Stimulated activated CD4-positive, alpha-beta T cell treated with anti-CD3 and anti-CD28 coated beads, Interleukin-12 subunit alpha, Interleukin-12 subunit beta, amount 100 ng/mL, for 48 hours (primary cell): ENCODE measurements around the gene RBM15.

ENCODE experiments used
- DNase-seq, 3 donors: peaks; one replicate each; pipeline ENCODE4 v3.0.0-alpha.2; 2020; ENCODE audit warnings: low read depth in 2 of 3, low spot score in 1 of 3

The RBM15 gene, protein sequence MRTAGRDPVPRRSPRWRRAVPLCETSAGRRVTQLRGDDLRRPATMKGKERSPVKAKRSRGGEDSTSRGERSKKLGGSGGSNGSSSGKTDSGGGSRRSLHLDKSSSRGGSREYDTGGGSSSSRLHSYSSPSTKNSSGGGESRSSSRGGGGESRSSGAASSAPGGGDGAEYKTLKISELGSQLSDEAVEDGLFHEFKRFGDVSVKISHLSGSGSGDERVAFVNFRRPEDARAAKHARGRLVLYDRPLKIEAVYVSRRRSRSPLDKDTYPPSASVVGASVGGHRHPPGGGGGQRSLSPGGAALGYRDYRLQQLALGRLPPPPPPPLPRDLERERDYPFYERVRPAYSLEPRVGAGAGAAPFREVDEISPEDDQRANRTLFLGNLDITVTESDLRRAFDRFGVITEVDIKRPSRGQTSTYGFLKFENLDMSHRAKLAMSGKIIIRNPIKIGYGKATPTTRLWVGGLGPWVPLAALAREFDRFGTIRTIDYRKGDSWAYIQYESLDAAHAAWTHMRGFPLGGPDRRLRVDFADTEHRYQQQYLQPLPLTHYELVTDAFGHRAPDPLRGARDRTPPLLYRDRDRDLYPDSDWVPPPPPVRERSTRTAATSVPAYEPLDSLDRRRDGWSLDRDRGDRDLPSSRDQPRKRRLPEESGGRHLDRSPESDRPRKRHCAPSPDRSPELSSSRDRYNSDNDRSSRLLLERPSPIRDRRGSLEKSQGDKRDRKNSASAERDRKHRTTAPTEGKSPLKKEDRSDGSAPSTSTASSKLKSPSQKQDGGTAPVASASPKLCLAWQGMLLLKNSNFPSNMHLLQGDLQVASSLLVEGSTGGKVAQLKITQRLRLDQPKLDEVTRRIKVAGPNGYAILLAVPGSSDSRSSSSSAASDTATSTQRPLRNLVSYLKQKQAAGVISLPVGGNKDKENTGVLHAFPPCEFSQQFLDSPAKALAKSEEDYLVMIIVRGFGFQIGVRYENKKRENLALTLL

GRCh38 chr1:110338886-110339406 is at the start of gene RBM15:
RBM15 (plus strand) TSS chr1:110339377; CDS start chr1:110339406, 29 bp downstream.
- DNase-seq, result peak; percentile 92 to 97 (median 96)

- no peak for DNase-seq
Observed at GRCh38 chr1:110291241-110292030, 47.7 kb upstream of the RBM15 start.

- DNase-seq, result no peak
Observed at GRCh38 chr1:110292031-110292741, 47.0 kb upstream of the RBM15 start.

DNA sequence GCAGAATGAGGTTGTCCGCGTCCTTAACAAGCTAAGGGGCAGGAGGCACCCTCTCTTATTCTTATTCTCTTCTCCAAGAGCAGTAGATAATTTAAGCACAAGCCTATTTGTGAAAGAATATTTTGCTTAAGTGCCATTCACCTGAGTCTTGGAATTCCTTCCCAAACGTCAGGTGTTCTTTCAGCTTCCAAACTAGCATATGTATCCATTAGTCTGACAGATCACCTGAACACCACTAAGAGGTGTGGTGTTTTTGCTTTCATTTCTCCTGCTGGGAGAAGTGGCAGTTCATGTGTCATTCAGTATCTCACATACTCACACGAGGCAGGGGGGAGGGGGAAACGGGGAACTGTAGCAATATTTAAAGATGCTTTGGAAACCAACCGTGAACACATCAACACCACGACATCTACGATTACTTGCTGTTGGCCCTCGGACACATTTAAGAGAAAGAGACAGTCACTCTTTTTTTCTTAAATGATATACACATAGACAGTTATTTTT is 45.5 kb upstream of the RBM15 start:
- DNase-seq, result no peak

DNA sequence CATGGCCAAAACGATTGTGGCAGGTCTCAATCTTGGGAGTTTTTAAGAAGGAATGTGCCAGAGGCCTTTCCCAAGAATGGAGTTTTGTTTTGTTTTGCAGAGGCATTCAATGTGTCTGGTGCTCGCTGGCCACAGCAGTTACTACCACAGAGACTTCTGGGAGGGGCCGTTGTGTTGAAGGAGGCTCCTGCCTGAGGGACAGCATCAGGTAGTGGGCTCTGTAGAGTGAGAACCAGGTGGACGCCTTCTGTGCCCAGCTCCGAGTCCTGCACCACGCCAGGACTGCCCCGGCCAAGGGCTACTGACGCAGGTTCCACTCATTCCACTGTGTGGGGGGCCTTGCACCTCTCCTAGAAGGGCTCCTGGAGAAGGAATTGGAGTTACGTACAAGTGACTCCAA is 44.9 kb upstream of the RBM15 start:
- no peak for DNase-seq

DNA sequence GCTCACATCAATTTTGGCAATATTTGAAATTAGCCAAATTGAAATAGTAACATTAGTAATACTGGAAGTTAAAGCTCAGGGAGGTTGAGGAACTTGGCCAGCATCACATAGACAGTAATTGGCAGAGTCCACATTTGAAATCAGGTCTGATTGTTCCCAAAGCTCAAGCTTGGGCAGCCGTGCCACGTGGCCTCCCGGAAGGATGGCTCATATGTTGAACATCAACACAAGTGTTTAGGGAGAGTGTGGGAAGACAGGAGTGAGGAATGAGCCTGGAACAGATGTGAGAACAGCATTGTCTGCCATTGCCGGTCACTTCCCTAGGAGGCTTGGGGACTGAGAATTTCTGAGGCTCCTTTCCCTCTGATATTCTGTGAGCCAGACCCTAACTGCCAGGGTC is 40.2 kb upstream of the RBM15 start:
- DNase-seq, result no peak

- DNase-seq, result no peak
Observed at GRCh38 chr1:110300412-110301085, 38.6 kb upstream of the RBM15 start.

DNA sequence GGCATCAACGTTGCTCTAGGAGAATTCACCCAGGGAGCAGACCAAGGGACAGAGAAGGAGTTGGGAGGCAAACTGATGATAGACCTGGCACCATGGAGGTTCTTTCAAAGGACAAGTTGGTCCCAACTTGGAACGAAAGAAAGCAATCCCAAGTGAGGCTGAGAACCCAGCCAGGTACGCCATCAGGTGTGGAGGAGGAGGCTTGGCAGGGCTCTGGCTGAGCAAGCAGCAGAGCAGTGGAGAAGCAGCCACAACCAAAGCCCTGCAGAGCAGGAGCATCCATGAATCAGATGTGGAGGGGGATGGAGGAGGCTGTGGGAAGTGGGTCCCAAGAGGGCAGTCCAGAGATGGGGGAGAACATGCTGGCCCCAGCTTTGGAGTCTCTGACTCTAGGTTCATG is 36.3 kb upstream of the RBM15 start:
- DNase-seq, result no peak

GRCh38 chr1:110305900-110306420 is 33.2 kb upstream of the RBM15 start:
- no peak for DNase-seq

GRCh38 chr1:110307239-110307974 is 31.8 kb upstream of the RBM15 start:
- no peak for DNase-seq

DNA sequence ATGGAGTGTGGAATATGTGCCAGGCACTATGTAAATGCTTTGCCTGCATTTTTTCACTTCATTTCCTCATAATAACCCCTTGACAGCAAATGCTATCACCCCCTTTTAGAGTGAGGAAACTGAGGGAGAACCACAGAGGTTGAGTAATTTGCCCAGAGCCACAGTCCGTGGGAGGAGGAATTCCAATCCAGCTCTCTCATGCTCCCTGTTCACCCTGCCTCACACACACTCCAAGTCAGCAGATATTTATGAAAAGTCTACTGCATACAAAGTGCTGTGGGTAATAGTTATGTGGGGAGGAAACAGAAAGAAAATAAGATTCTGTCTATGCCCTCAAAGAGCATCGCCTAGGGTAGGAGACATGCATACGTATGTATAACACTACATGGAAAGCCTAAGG is 30.9 kb upstream of the RBM15 start:
- no peak for DNase-seq

DNA sequence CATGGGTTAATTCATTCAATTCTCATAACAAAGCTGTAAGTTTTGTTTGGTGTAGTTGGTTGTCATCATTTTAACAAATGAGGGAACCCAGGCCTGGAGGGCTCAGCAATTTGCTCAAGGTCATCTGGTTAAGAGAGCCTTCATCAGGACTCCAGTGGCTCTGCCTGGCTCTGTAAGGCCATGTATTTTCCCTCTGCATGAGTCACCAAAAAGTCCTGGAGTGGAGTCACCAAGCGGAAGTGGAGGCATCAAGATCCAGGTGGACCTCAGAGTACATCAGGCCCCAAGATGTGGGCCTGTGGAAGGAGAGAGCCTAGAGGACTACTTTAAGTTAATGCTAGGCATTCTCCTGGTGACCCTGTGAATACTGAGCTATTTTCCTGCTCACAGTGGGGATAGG is 30.0 kb upstream of the RBM15 start:
- DNase-seq, result no peak

- DNase-seq, result no peak
Observed at GRCh38 chr1:110309767-110310166, 29.4 kb upstream of the RBM15 start.

DNA sequence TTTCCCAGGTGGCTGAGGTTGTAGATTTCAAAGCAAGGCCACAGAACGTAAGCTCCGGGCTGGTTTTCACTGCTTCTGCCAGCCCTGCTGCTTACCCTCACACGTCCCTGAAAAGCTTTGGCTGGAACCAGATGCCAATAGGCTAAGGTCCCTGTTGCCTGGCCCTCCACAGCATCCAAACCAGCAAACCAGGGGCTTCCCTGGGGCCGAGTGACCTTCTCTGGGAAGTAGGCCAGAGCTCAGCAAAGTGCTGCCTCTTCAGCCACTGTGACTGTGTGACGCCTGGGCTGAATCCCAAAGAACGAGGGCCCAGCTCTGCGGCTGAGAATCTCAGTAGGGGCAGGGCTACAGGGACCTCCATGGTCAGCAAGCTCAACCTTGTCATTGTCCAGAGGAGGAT is 28.9 kb upstream of the RBM15 start:
- no peak for DNase-seq

DNA sequence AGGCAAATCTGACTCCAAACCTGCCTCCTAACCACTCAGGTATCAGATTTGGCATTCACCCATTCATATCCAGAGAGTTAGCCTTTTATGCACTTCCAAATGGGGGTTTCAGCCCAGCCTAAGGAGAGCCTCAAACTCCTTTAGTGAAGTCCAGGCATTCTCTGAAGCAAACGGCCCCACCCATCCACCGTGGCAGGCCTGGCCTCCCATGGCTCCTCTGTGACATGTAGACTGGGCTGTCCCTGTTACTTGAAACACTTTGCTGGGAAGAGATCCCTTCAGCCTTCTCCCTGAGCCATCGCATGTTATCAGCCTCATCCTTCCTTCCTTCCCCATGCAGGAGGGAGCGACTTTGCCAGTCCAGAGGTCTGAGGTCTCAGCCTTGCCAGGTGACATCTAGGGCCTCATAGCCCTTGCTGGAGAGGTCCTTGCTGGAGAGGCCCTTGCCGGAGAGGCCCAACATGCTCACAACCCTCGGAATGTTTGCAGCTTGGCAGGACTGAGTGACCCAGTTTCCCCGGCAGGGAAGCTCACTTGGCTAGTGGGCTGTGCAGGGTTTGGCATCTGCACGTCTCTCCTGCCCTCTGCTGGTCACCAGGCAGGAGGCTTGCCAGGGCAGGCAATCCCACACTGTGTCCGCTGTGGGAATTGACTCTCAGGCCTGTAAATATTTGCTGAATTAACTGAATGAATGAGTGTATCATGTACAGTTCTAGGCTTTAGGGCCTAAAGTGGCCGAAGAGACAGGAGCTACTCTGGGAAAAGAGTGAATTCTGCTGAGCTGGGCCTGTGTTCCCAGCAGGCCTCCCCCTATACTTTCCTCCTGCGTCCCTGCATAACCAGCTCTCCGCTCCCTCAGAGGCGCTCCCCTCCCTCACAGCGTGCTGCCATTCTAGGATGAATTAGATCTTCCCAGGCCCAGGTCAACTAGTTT is 26.7 kb upstream of the RBM15 start:
- peak; percentile 53 to 74 (median 67) for DNase-seq

DNA sequence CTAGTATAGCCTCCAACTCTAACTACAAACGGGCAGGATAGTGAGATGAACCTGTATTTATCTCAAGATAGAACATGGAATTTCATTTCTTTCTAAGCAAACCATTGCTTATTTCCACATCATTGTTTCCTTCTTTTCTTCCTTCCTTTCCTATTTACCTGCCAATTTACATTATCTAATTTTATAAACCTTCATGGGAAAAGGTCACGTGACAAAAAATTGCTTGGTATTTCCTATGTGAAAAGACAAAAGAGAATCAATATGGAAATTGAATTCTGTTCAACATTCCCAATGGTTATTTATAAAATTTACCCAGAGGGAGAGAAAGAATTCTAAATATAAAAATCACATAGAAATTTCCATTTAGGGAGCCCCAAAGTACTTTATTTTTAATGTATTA is 22.4 kb upstream of the RBM15 start:
- no peak for DNase-seq

DNA sequence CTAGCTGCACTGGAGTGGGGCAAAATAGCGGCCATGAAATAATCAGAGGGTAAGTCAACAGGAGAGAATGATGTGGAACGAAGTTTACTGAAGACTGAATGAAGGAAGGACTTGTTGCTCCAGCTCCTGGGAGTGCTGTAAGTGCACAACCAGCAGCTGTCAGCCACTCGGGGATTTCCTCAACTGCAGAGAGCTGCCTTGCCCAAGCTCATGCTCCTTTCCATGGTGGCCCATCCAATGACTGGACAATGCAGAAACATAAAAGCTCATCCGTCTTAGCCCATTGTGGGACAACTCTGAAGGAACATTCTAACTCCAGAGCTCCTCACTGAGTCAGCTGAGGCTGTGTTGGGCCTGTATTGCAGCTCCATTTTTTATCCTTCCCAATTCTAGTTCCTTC is 21.1 kb upstream of the RBM15 start:
- DNase-seq, result no peak
